T-helper 22 cell (primary cell): ENCODE data around the gene VPS18.
"Not testable (repeated sequence)": the region's sequence is repeated elsewhere in the genome, so short reads cannot be mapped to it uniquely, and the experiment has no call there.

Source experiments
- DNase-seq: peaks from one replicate; pipeline ENCODE4 v3.0.0-alpha.2; 2020; ENCODE audit warnings: low read depth

VPS18 gene, protein sequence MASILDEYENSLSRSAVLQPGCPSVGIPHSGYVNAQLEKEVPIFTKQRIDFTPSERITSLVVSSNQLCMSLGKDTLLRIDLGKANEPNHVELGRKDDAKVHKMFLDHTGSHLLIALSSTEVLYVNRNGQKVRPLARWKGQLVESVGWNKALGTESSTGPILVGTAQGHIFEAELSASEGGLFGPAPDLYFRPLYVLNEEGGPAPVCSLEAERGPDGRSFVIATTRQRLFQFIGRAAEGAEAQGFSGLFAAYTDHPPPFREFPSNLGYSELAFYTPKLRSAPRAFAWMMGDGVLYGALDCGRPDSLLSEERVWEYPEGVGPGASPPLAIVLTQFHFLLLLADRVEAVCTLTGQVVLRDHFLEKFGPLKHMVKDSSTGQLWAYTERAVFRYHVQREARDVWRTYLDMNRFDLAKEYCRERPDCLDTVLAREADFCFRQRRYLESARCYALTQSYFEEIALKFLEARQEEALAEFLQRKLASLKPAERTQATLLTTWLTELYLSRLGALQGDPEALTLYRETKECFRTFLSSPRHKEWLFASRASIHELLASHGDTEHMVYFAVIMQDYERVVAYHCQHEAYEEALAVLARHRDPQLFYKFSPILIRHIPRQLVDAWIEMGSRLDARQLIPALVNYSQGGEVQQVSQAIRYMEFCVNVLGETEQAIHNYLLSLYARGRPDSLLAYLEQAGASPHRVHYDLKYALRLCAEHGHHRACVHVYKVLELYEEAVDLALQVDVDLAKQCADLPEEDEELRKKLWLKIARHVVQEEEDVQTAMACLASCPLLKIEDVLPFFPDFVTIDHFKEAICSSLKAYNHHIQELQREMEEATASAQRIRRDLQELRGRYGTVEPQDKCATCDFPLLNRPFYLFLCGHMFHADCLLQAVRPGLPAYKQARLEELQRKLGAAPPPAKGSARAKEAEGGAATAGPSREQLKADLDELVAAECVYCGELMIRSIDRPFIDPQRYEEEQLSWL

DNA sequence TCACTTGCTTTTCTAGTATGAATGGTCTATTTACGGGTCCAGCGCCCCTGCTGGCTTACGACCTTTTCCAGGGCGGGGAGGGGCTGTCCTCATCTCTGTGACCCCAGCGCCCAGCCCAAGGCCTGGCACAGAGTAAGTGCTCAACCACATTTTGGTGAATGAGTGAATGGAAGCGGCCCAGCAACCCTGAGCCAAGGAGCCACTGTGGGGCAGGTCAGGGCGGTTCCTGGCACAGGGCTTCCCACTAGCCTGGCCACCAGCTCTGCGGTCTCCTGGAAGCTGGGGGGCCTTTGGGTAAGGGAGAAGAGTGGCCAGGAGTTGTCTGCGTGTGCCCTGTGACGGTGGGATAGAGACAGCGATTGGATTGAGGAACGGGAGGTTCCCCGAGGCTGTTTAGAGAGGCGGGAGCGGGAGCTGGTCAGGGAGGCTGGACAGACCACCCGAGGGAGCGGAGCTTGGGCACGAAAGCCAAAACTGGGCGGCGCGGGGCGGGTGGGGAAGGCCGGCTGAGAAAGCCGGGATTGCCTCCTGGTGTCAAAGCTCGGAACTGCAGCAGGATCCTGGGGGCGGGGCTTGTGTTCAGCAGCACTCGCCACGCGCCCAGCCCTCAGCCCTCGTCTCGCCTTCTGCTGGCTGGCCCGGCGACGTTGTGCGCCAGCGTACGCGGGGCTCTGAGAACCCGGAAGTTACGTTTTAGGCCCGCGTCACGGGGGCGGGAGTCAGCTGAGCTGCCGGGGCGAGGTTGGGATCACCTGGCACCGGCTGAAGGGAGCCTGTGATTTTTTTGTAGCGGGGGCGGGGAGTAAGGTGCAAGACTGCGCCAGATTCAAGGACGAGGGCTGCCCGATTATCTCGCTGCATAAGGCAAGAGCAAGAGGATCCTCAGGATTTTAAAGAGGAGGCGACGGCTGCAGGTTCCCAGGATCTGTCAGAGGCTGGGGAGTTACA lies at the start of gene VPS18:
TSS of gene VPS18 (plus strand) at position 718 of the 948 bp plus-strand sequence. CDS start 319 bp downstream, outside the sequence.
- peak; percentile 96 for DNase-seq

GRCh38 chr15:40844696-40845030 lies 49.6 kb upstream of the VPS18 start:
- no peak for DNase-seq

- DNase-seq = no peak
Observed at GRCh38 chr15:40845036-40845435, 49.2 kb upstream of the VPS18 start.

- DNase-seq = no peak
Observed at GRCh38 chr15:40845511-40846284, 48.6 kb upstream of the VPS18 start.

GRCh38 chr15:40846841-40847222 lies 47.4 kb upstream of the VPS18 start:
- DNase-seq = no peak

- DNase-seq = no peak
Observed at GRCh38 chr15:40847223-40847961, 46.9 kb upstream of the VPS18 start.

- no peak for DNase-seq
Observed at GRCh38 chr15:40850576-40851112, 43.6 kb upstream of the VPS18 start.

DNA sequence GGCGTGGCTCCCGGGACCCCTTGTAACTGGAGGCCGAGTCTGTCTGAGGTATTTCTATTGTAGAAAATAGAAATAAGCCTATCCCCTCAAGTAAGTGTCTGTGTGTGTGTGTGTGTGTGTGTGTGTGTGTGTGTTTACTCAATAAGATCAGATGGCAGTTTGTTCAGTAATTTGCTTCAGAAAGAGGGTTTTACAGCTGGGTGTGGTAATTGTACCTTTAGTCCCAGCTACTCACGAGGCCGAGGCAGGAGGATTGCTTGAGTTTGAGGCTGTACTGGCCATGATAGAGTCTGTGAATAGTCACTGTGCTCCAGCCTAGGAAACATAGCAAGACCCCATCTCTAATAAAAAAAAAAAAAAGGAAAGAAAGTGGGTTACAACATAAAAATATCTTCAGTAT lies 41.7 kb upstream of the VPS18 start:
- DNase-seq = no peak

DNA sequence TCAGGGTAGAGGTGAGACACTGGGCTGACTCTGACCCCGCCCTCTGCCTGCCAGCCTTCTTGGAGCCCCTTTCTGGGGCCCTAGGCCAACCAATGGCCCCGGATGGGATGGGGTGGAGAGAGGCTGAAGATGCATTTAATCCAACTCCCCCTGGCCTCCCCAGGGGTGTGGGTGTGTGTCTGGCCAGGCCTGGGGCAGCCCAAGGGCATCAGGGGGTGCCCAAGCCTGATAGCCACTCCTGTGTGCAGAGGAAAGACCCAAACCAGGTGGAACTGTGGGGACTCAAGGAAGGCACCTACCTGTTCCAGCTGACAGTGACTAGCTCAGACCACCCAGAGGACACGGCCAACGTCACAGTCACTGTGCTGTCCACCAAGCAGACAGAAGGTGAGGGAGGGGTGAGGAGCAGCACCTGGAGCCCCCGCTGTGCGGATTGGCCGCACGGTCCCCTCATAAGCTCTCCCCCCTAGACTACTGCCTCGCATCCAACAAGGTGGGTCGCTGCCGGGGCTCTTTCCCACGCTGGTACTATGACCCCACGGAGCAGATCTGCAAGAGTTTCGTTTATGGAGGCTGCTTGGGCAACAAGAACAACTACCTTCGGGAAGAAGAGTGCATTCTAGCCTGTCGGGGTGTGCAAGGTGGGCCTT lies 40.9 kb upstream of the VPS18 start:
- DNase-seq = no peak

DNA sequence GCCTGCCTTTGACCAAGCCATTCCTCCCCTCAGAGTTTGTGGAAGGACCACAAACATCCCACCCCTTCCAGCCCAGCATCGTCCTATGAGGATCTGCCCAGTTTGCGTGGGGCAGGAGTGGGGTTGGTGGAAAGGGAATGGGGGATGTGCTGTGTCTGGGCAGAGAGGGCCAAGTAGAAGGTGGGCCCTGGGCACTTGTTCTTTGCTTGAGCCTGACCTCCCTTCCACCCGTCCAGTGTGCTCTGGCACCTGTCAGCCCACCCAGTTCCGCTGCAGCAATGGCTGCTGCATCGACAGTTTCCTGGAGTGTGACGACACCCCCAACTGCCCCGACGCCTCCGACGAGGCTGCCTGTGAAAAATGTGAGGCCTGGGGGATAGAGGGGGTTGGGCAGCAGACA lies 40.1 kb upstream of the VPS18 start:
- DNase-seq = no peak

GRCh38 chr15:40855706-40856234 lies 38.5 kb upstream of the VPS18 start:
- no peak for DNase-seq

DNA sequence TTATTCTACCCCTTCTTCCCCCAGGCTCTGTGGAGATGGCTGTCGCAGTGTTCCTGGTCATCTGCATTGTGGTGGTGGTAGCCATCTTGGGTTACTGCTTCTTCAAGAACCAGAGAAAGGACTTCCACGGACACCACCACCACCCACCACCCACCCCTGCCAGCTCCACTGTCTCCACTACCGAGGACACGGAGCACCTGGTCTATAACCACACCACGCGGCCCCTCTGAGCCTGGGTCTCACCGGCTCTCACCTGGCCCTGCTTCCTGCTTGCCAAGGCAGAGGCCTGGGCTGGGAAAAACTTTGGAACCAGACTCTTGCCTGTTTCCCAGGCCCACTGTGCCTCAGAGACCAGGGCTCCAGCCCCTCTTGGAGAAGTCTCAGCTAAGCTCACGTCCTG lies 37.5 kb upstream of the VPS18 start:
- no peak for DNase-seq

GRCh38 chr15:40857601-40858341 lies 36.5 kb upstream of the VPS18 start:
- peak; percentile 46 for DNase-seq

GRCh38 chr15:40858706-40859105 lies 35.5 kb upstream of the VPS18 start:
- no peak for DNase-seq

DNA sequence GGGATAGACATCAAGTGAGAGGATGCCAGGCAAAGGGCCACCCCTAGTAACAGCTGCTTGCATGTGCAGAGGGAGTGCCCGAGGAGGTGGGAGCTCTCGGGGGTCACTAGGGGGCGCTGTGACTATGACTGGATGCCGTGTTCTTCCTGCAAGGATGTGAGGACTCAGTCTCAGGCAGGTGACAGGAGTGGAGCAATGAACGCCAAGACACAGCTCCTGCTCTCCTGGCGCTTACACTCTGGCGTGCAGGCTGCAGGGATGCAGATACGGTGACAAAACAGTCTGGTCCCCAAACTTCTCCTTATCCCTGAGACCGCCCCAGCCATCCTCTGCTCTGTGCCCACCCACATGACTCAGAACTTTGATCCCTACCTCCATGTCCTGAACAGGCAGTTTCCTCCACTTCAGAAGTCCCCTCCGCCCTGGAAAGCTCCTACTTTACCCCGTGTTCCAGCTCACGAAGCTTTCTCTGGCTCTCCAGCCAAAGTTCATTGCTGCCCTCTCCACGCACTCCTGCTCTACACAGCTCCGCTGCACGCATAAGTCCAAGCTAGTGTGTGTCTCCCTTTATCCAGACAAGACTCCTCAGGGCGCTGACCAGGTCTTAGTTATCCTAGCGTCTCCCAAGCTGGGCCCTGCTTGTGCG lies 34.9 kb upstream of the VPS18 start:
- peak; percentile 52 for DNase-seq

- not testable (repeated sequence) for DNase-seq
Observed at GRCh38 chr15:40861147-40861546, 33.1 kb upstream of the VPS18 start.

- no peak for DNase-seq
Observed at GRCh38 chr15:40863660-40864270, 30.5 kb upstream of the VPS18 start.

- DNase-seq = no peak
Observed at GRCh38 chr15:40867199-40867598, 27.1 kb upstream of the VPS18 start.
